Vagina (tissue), 2 donors: ENCODE data around the gene PIEZO1. TPM values are rescaled to one million over a fixed set of nuclear protein-coding genes. Genes with fewer than 3 reads are reported as not detected.

Experiments
- DNase-seq, 2 donors: peaks; one replicate each; pipeline ENCODE4 v3.0.0-alpha.2; 2017; ENCODE audit errors: extremely low spot score in 2 of 2
- H3K27ac ChIP-seq: fragments of 200-600 bp; sonication (generic); one replicate; pipeline ENCODE4 v1.5.1; 2019
- H3K27me3 ChIP-seq: fragments of 200-600 bp; sonication (generic); one replicate; pipeline ENCODE4 v1.5.1; 2019
- H3K36me3 ChIP-seq, 2 donors: fragments of 200-600 bp; sonication (generic); one replicate each; pipeline ENCODE4 v1.5.1; 2017 to 2019
- H3K4me1 ChIP-seq: fragments of 200-600 bp; sonication (generic); one replicate; pipeline ENCODE4 v1.5.1; 2019
- H3K4me3 ChIP-seq, 2 donors: fragments of 200-600 bp; sonication (generic); 1 replicate in 1 of 2; 2 replicates in 1 of 2; pipeline ENCODE4 v1.5.1; 2016 to 2019
- H3K9me3 ChIP-seq: fragments of 200-600 bp; sonication (generic); one replicate; pipeline ENCODE4 v1.5.1; 2019
- POLR2A ChIP-seq, 2 donors: fragments of 450-650 bp; IDR thresholded peaks; one replicate each; pipeline ENCODE4 v1.6.1; 2017; ENCODE audit warnings: antibody characterized with exemption in 2 of 2, mild to moderate bottlenecking in 2 of 2, moderate library complexity in 2 of 2
- POLR2AphosphoS5 ChIP-seq, 2 donors: sonication (generic); formaldehyde crosslinking; IDR thresholded peaks; one replicate each; pipeline ENCODE4 v1.9.0; 2017; ENCODE audit warnings: antibody characterized with exemption in 2 of 2, mild to moderate bottlenecking in 2 of 2, low read depth in 1 of 2; ENCODE audit not compliant: insufficient read depth in 1 of 2
- intact Hi-C: fragments of 100-400 bp; cut with DNase I; formaldehyde crosslinking; loops from one replicate; pipeline ENCODE4 v1.15.1; 2023
- total RNA-seq: library from RNA; depleted of rRNA; stranded (reverse); fragments of >200 nt; gene quantifications from one replicate; pipeline ENCODE4 v1.2.3, GENCODE V29; 2016
- TF ChIP-seq, protein P1 (sequence below), 3 experiments: fragments of 450-650 bp in 2 of 3; fragments of 200-600 bp in 1 of 3; sonication (generic) in 1 of 3; IDR thresholded peaks; one replicate each; pipeline ENCODE4 v1.5.1; 2017 to 2019; ENCODE audit warnings: antibody characterized with exemption in 3 of 3, mild to moderate bottlenecking in 2 of 3, moderate library complexity in 2 of 3

Gene PIEZO1
- total RNA-seq, 1 donor from 2014 or later = 184 TPM

GRCh38 chr16:88691924-88692560 is 93.0 kb downstream of the PIEZO1 start:
- Histone ChIP-seq H3K9me3 (no peaks in the 10 kb centered on the region), H3K27ac (no peak overlapping the region), H3K4me3 (no peak overlapping the region), H3K36me3 (peaks cover 0 to 5% of the 10 kb centered on the region in 2 donors), H3K27me3 (no peaks in the 10 kb centered on the region), H3K4me1 (peaks cover under 1% of the 10 kb centered on the region)
- TF ChIP-seq POLR2A (IDR thresholded peaks at IDR 0.05) (no peak), POLR2AphosphoS5 (IDR thresholded peaks at IDR 0.05; ENCODE audit: insufficient read depth in 1 of 2, low read depth in 1 of 2) (no peak)
- TF ChIP-seq, protein P1, sequence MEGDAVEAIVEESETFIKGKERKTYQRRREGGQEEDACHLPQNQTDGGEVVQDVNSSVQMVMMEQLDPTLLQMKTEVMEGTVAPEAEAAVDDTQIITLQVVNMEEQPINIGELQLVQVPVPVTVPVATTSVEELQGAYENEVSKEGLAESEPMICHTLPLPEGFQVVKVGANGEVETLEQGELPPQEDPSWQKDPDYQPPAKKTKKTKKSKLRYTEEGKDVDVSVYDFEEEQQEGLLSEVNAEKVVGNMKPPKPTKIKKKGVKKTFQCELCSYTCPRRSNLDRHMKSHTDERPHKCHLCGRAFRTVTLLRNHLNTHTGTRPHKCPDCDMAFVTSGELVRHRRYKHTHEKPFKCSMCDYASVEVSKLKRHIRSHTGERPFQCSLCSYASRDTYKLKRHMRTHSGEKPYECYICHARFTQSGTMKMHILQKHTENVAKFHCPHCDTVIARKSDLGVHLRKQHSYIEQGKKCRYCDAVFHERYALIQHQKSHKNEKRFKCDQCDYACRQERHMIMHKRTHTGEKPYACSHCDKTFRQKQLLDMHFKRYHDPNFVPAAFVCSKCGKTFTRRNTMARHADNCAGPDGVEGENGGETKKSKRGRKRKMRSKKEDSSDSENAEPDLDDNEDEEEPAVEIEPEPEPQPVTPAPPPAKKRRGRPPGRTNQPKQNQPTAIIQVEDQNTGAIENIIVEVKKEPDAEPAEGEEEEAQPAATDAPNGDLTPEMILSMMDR (IDR thresholded peaks at IDR 0.05) = no peak
- DNase-seq = no peak
- intact Hi-C loops = no loop called here

GRCh38 chr16:88691129-88691813 is 93.7 kb downstream of the PIEZO1 start:
- Histone ChIP-seq H3K4me1 (peaks cover 8% of the 10 kb centered on the region), H3K4me3 (no peak overlapping the region), H3K27ac (no peak overlapping the region), H3K36me3 (no peaks in the 10 kb centered on the region), H3K9me3 (no peaks in the 10 kb centered on the region), H3K27me3 (no peaks in the 10 kb centered on the region)
- no peak for TF ChIP-seq POLR2AphosphoS5 (IDR thresholded peaks at IDR 0.05; ENCODE audit: insufficient read depth in 1 of 2, low read depth in 1 of 2)
- TF ChIP-seq, protein P1 (IDR thresholded peaks at IDR 0.05) = no peak
- no peak for TF ChIP-seq POLR2A (IDR thresholded peaks at IDR 0.05)
- DNase-seq = no peak
- intact Hi-C loops = no loop called here

DNA sequence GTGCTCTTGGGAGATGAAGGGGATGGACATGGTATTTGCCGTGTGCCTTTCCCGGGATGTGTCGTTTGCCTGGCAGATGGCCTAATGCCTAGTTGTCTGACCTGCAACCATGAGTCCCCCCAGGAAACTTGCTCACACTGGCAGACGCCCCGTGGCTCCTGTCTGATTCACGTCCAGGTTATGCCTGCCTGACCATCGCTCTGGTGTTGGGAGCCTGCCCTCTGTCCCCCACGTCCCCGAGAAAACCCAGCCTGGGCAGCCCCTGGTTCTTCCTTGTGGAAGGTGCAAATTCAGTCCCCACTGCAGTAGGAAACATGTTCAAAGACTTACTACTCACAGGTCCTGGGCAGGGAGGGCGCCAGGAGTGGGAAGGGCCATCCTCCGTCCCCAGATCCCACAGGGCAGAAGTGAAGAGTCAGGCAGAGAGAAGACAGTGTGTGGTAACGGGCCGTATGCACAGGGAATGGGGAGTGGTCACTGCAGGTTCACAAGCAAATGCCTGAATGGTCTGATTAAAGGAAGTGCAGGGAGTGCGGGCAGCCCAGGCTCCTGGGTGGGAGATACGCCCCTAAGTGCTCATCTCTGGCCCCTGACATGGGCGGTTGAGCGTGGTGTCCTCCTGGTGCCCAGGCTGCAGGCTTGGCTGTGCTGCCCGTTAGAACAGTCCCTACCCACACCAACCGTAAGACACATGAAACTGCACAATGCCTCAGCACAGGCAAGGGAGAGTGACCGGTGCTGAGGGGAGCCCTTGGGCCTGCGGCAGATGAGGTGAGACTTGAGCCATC is 94.5 kb downstream of the PIEZO1 start:
- peaks cover 15% of the 10 kb centered on the region for H3K4me1 ChIP-seq
- H3K36me3 ChIP-seq = no peaks in the 10 kb centered on the region
- H3K27me3 ChIP-seq = no peaks in the 10 kb centered on the region
- TF ChIP-seq POLR2A (IDR thresholded peaks at IDR 0.05) = no peak
- H3K4me3 ChIP-seq = no peak overlapping the region
- DNase-seq = no peak
- no peaks in the 10 kb centered on the region for H3K9me3 ChIP-seq
- intact Hi-C loops = no loop called here
- H3K27ac ChIP-seq = no peak overlapping the region

DNA sequence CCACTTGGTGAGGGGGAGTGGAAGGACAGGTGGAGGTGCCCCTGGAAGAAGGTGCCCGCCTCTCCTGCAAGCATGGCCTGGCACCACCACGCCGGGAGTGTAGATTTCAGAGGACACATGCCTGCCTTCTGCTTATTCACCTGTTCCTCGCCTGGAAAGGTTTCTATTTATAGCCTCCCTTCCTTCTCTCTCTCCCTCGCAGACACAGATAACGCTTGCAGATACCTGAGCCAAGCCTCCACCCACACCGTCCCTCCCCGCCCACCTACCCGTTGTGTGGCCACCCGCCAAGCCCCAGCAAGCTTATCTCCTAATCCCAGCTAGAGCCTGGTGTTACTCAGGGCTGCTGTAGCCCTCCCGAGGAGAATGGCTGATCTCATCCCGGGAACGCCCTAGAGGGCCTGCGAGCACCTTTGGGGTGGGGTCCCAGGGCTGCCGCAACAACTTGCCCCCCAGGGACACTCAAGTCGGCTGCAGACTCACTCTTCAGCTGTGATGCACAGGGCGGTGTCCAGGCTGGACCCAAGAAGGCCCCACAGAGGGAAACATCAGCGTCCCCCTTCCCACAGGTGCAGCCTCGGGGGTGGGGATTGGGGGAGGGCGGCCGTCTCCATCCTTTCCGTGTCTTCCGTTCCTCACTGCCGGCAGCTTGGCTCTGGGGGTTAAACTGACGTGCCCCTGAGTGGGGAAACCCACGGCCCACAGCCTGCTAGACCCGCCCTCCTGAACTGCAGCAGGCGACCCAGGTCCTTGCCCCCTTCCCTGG is 96.8 kb downstream of the PIEZO1 start:
- TF ChIP-seq POLR2AphosphoS5 (IDR thresholded peaks at IDR 0.05; ENCODE audit: insufficient read depth in 1 of 2, low read depth in 1 of 2) = no peak
- H3K36me3 ChIP-seq = no peaks in the 10 kb centered on the region
- H3K9me3 ChIP-seq = no peaks in the 10 kb centered on the region
- H3K27me3 ChIP-seq = no peaks in the 10 kb centered on the region
- H3K4me1 ChIP-seq = peaks cover 24% of the 10 kb centered on the region
- no peak for DNase-seq
- no peak overlapping the region for H3K27ac ChIP-seq
- H3K4me3 ChIP-seq = no peak overlapping the region
- intact Hi-C loops = loop anchor here (10.0 kb wide), 1 partner anchor 57 kb away; no protein-coding TSS in a partner anchor

- Histone ChIP-seq H3K4me1 (peaks cover 24% of the 10 kb centered on the region), H3K9me3 (no peaks in the 10 kb centered on the region), H3K27ac (no peak overlapping the region), H3K36me3 (no peaks in the 10 kb centered on the region), H3K4me3 (no peak overlapping the region), H3K27me3 (no peaks in the 10 kb centered on the region)
- intact Hi-C loops = loop anchor here (10.0 kb wide), 1 partner anchor 57 kb away; no protein-coding TSS in a partner anchor
- no peak for DNase-seq
- TF ChIP-seq, protein P1 (IDR thresholded peaks at IDR 0.05) = no peak
- TF ChIP-seq POLR2AphosphoS5 (IDR thresholded peaks at IDR 0.05; ENCODE audit: insufficient read depth in 1 of 2, low read depth in 1 of 2) = no peak
- no peak for TF ChIP-seq POLR2A (IDR thresholded peaks at IDR 0.05)
Observed at GRCh38 chr16:88687676-88688012, 97.4 kb downstream of the PIEZO1 start.
